NCI-H460 (cell line): ENCODE data around the gene MAN1B1. TPM values are rescaled to one million over a fixed set of nuclear protein-coding genes. Genes with fewer than 3 reads are reported as not detected.

ENCODE experiments used
- DNase-seq: peaks from one replicate; pipeline ENCODE4 v3.0.0-alpha.2; 2016; ENCODE audit warnings: low read depth; ENCODE audit errors: extremely low read depth
- total RNA-seq: library from RNA; depleted of rRNA; stranded (reverse); fragments of >200 nt; shearing (Covaris generic); gene quantifications from 2 replicates; pipeline ENCODE4 v1.2.3, GENCODE V29; 2014

Gene MAN1B1
- total RNA-seq, 1 experiment from 2014 or later = 53.6 TPM

GRCh38 chr9:137141050-137141810 is 54.4 kb downstream of the MAN1B1 start:
- DNase-seq = no peak

GRCh38 chr9:137141976-137142936 is 55.5 kb downstream of the MAN1B1 start:
- DNase-seq = no peak

GRCh38 chr9:137143459-137143858 is 56.7 kb downstream of the MAN1B1 start:
- no peak for DNase-seq

- no peak for DNase-seq
These were observed 59.1 kb downstream of the MAN1B1 start for GRCh38 chr9:137145731-137146526.

GRCh38 chr9:137146527-137146918 is 59.7 kb downstream of the MAN1B1 start:
- no peak for DNase-seq

- no peak for DNase-seq
These were observed 60.5 kb downstream of the MAN1B1 start for GRCh38 chr9:137147091-137147792.

GRCh38 chr9:137147793-137148160 is 61.0 kb downstream of the MAN1B1 start:
- DNase-seq = no peak

GRCh38 chr9:137148242-137148641 is 61.5 kb downstream of the MAN1B1 start:
- no peak for DNase-seq

- DNase-seq = no peak
These were observed 61.9 kb downstream of the MAN1B1 start for GRCh38 chr9:137148661-137149060.

- no peak for DNase-seq
These were observed 62.6 kb downstream of the MAN1B1 start for GRCh38 chr9:137149363-137149762.

GRCh38 chr9:137149942-137150616 is 63.3 kb downstream of the MAN1B1 start:
- no peak for DNase-seq

- peak; percentile 87 for DNase-seq
These were observed 64.1 kb downstream of the MAN1B1 start for GRCh38 chr9:137150617-137151457.

- DNase-seq = no peak
These were observed 66.1 kb downstream of the MAN1B1 start for GRCh38 chr9:137152844-137153405.

GRCh38 chr9:137156567-137157375 is 70.0 kb downstream of the MAN1B1 start:
- DNase-seq = no peak

- DNase-seq = no peak
These were observed 71.0 kb downstream of the MAN1B1 start for GRCh38 chr9:137157618-137158415.

GRCh38 chr9:137158625-137159024 is 71.8 kb downstream of the MAN1B1 start:
- no peak for DNase-seq
